K562 (cell line): ENCODE results near the gene PRDM2. TPM values are rescaled to one million over a fixed set of nuclear protein-coding genes. Genes with fewer than 3 reads are reported as not detected.
A peak's percentile ranks its signal among the peaks of the same experiment; 100 is the strongest.

Source experiments
- ATAC-seq: fragments of 200-7000 bp; cut with Tn5 transposase; 3 replicates; pipeline ENCODE4 v1.9.1; 2020; ENCODE audit warnings: moderate library complexity
- BruUV-seq: library from RNA; stranded (reverse); fragments of 400-500 nt; replicated peaks from 2 replicates; lab custom pipeline; 2021; lab: Mats Ljungman, UMichigan
- CTCF ChIA-PET: fragments of 300-600 bp; formaldehyde crosslinking; extraction: SDS; loops from one replicate; lab custom pipeline; 2021; ENCODE audit warnings: low intra/inter-chr PET ratio; lab: Yijun Ruan, JAX
- POLR2A ChIA-PET: fragments of 300-600, 350-650 bp; sonication (Branson Sonifier 250); formaldehyde crosslinking; extraction: SDS; loops from one replicate; lab custom pipeline; 2021; ENCODE audit warnings: antibody characterized with exemption, inconsistent platforms; lab: Yijun Ruan, JAX
- DNase-seq, 4 experiments: peaks; one replicate each; pipeline versions ENCODE4 v3.0.0 to v3.0.0-alpha.2; 2011 to 2018; ENCODE audit warnings: low spot score in 3 of 4, mixed read lengths in 3 of 4; ENCODE audit errors: extremely low read depth in 1 of 4
- FAIRE-seq: peaks from 2 replicates; lab custom pipeline; 2011; peaks lifted over from hg19 to GRCh38; lab: Jason Lieb, UNC
- H2AFZ ChIP-seq: 2 replicates; pipeline ENCODE4 v1.6.0; 2011; ENCODE audit warnings: low read depth, low read length, control low read depth, inconsistent platforms
- H3K27ac ChIP-seq: fragments of 200-600 bp; 3 replicates; pipeline ENCODE4 v1.8.0; 2011; ENCODE audit warnings: low read depth, mild to moderate bottlenecking, control low read depth, inconsistent platforms, low read length, moderate library complexity, mixed read lengths; ENCODE audit errors: extremely low read depth
- H3K27me3 ChIP-seq, 2 experiments: fragments of 300-600 bp in 1 of 2; 2 replicates in 1 of 2; 3 replicates in 1 of 2; pipeline versions ENCODE4 v1.6.0 to v1.8.0; 2011; ENCODE audit warnings: inconsistent platforms in 2 of 2, low read length in 2 of 2, mild to moderate bottlenecking in 1 of 2, mixed read lengths in 1 of 2, moderate library complexity in 1 of 2; ENCODE audit not compliant: control insufficient read depth in 2 of 2, insufficient read depth in 2 of 2
- H3K36me3 ChIP-seq: fragments of 300-600 bp; 3 replicates; pipeline ENCODE4 v1.8.0; 2011; ENCODE audit warnings: mild to moderate bottlenecking, low read length, inconsistent platforms; ENCODE audit not compliant: control insufficient read depth, insufficient read depth
- H3K4me1 ChIP-seq, 2 experiments: fragments of 200-600 bp in 1 of 2; replicated peaks in 1 of 2; 2 replicates in 1 of 2; 3 replicates in 1 of 2; pipeline versions ENCODE4 v1.5.1 to v1.8.0; 2011; ENCODE audit warnings: inconsistent platforms in 2 of 2, low read length in 2 of 2, mild to moderate bottlenecking in 1 of 2, mixed read lengths in 1 of 2, moderate library complexity in 1 of 2; ENCODE audit not compliant: control insufficient read depth in 2 of 2, insufficient read depth in 2 of 2
- H3K4me2 ChIP-seq: 2 replicates; pipeline ENCODE4 v1.6.1; 2011; ENCODE audit warnings: low read length, control low read depth, inconsistent platforms, mixed read lengths; ENCODE audit not compliant: insufficient read depth
- H3K4me3 ChIP-seq: fragments of 200-600 bp; sonication (generic), shearing (Covaris generic); 2 replicates; pipeline ENCODE4 v1.5.1; 2016; ENCODE audit warnings: control low read depth, inconsistent platforms
- H3K79me2 ChIP-seq: fragments of 200-600 bp; 3 replicates; pipeline ENCODE4 v1.8.0; 2011; ENCODE audit warnings: low read length, inconsistent platforms; ENCODE audit not compliant: control insufficient read depth, insufficient read depth
- H3K9ac ChIP-seq, 2 experiments: 2 replicates each; pipeline versions ENCODE4 v1.6.0 to v1.6.1; 2011; ENCODE audit warnings: low read depth in 2 of 2, low read length in 2 of 2, control low read depth in 1 of 2, inconsistent platforms in 1 of 2, mild to moderate bottlenecking in 1 of 2, mixed read lengths in 1 of 2; ENCODE audit not compliant: insufficient read depth in 1 of 2
- H3K9me1 ChIP-seq: one replicate; pipeline ENCODE4 v1.6.0; 2011; ENCODE audit warnings: inconsistent platforms, mild to moderate bottlenecking, low read length, moderate library complexity; ENCODE audit not compliant: control insufficient read depth, insufficient read depth
- H3K9me3 ChIP-seq: replicated peaks from 2 replicates; pipeline ENCODE4 v1.5.1; 2011; ENCODE audit warnings: low read depth, low read length, inconsistent platforms; ENCODE audit not compliant: control insufficient read depth, insufficient read depth
- H4K20me1 ChIP-seq: replicated peaks from 2 replicates; pipeline ENCODE4 v1.6.1; 2011; ENCODE audit warnings: low read length, inconsistent platforms, mixed read lengths; ENCODE audit not compliant: control insufficient read depth, insufficient read depth
- BRD9 ChIP-seq: fragments of 450-650 bp; IDR thresholded peaks from 2 replicates; pipeline ENCODE4 v1.6.1; 2018; ENCODE audit warnings: low read depth; ENCODE audit not compliant: partially characterized antibody
- MYC ChIP-seq, 2 experiments: fragments of 250-450 bp in 1 of 2; sonication (Bioruptor Pico) in 1 of 2; IDR thresholded peaks; 2 replicates each; pipeline versions ENCODE4 v1.5.1 to v1.6.1; 2012 to 2021; ENCODE audit warnings: low read depth in 2 of 2, borderline replicate concordance in 1 of 2, improper control_type of control experiment in 1 of 2, low read length in 1 of 2, mild to moderate bottlenecking in 1 of 2, moderate library complexity in 1 of 2
- SLC30A9 ChIP-seq: fragments of 250-450 bp; sonication (Bioruptor Pico); IDR thresholded peaks from 2 replicates; pipeline ENCODE4 v1.8.0; 2022; ENCODE audit warnings: mild to moderate bottlenecking, moderate library complexity
- ZNF146 ChIP-seq: IDR thresholded peaks from one replicate; pipeline ENCODE4 v1.6.1; 2018; ENCODE audit warnings: missing compliant biosample characterization; ENCODE audit not compliant: unreplicated experiment
- WGBS: fragments of 100-300 bp; shearing (Covaris generic); methylation state at CpG from one replicate; pipeline ENCODE4 v1.1.6; 2016; ENCODE audit warnings: low coverage, mixed read lengths; ENCODE audit not compliant: insufficient coverage; ENCODE audit errors: missing lambda C conversion rate; 5-methylcytosine and 5-hydroxymethylcytosine counted together
- in situ Hi-C: fragments of 300-500 bp; cut with MboI; formaldehyde crosslinking; loops from 4 replicates; pipeline ENCODE4 v1.15.0; 2018; ENCODE audit warnings: inconsistent platforms, mixed read lengths
- intact Hi-C: fragments of 100-400 bp; cut with micrococcal nuclease; formaldehyde crosslinking; loops from 2 replicates; pipeline ENCODE4 v1.14.2; 2022
- polyA plus RNA-seq, 8 experiments: library from polyadenylated mRNA; depleted of rRNA in 4 of 8; stranded (reverse) in 5 of 8; unstranded in 3 of 8; fragments of >200 nt; fragmentation: Nextera tagmentation in 2 of 8; fragmentation: Illumina TruSeq in 1 of 8; extraction: Ambion mirVana in 2 of 8; extraction: Trizol in 1 of 8; gene quantifications; 2 replicates each; pipeline versions ENCODE4 v1.2.1 to v1.2.3, GENCODE V29; 2011 to 2014; ENCODE audit warnings: inconsistent platforms in 1 of 8, missing spikeins in 1 of 8
- total RNA-seq, 7 experiments: library from RNA; depleted of rRNA in 6 of 7; stranded (reverse); fragments of >200 nt in 6 of 7; fragmentation: Illumina TruSeq in 2 of 7; extraction: Trizol in 2 of 7; gene quantifications; 2 replicates each; pipeline versions ENCODE4 v1.2.1 to v1.2.3, GENCODE V29; 2011 to 2021; ENCODE audit warnings: low replicate concordance in 1 of 7
- TF ChIP-seq, protein P1 (sequence below), 2 experiments: fragments of 150-350 bp in 1 of 2; IDR thresholded peaks; 2 replicates each; pipeline ENCODE4 v1.6.1; 2012 to 2016; ENCODE audit warnings: low read depth in 2 of 2, low read length in 2 of 2, mild to moderate bottlenecking in 1 of 2, moderate library complexity in 1 of 2
- TF ChIP-seq, protein P2 (sequence below): sonication (generic); formaldehyde crosslinking; IDR thresholded peaks from 2 replicates; pipeline ENCODE4 v1.5.0; 2020; ENCODE audit warnings: missing genetic modification reagents

The PRDM2 gene
- total and polyA plus RNA-seq, 9 of the 15 experiments (the other 6 are each of a cell fraction or from before 2014, with no cell fraction given): 5.4 to 27.6 (median 12.5) TPM

DNA sequence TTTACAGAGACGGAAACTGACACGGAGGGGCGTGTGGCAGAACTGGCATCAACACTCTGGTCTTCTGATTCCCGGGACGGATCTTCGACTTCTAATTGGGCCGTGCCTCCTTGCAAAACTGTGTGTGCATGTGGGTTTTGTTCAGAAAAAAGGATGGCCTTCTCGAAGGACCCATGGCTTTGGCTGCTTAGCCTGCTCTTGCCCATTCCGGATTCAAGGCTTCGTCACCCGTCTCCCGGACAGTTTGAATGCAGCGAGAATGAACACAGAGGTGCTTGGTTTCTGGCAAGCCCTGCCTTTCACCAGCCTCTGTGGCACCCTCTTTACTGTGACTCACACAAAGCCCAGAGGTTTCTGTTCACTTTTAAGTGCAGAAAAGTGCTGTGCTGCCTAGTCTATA lies 120.1 kb downstream of the PRDM2 start (continued):
- TF ChIP-seq SLC30A9 (CRISPR knock-in tag) (no peak), ZNF146 (CRISPR knock-in tag) (no peak), MYC (IDR thresholded peaks at IDR 0.05; ENCODE audit: low read depth, low read length) (no peak), MYC (CRISPR knock-in tag; IDR thresholded peaks at IDR 0.05; ENCODE audit: borderline replicate concordance, low read depth) (no peak)
- TF ChIP-seq, protein P1, sequence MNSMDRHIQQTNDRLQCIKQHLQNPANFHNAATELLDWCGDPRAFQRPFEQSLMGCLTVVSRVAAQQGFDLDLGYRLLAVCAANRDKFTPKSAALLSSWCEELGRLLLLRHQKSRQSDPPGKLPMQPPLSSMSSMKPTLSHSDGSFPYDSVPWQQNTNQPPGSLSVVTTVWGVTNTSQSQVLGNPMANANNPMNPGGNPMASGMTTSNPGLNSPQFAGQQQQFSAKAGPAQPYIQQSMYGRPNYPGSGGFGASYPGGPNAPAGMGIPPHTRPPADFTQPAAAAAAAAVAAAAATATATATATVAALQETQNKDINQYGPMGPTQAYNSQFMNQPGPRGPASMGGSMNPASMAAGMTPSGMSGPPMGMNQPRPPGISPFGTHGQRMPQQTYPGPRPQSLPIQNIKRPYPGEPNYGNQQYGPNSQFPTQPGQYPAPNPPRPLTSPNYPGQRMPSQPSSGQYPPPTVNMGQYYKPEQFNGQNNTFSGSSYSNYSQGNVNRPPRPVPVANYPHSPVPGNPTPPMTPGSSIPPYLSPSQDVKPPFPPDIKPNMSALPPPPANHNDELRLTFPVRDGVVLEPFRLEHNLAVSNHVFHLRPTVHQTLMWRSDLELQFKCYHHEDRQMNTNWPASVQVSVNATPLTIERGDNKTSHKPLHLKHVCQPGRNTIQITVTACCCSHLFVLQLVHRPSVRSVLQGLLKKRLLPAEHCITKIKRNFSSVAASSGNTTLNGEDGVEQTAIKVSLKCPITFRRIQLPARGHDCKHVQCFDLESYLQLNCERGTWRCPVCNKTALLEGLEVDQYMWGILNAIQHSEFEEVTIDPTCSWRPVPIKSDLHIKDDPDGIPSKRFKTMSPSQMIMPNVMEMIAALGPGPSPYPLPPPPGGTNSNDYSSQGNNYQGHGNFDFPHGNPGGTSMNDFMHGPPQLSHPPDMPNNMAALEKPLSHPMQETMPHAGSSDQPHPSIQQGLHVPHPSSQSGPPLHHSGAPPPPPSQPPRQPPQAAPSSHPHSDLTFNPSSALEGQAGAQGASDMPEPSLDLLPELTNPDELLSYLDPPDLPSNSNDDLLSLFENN (IDR thresholded peaks at IDR 0.05; ENCODE audit: low read depth in 2 of 2, low read length in 2 of 2): no peak

DNA sequence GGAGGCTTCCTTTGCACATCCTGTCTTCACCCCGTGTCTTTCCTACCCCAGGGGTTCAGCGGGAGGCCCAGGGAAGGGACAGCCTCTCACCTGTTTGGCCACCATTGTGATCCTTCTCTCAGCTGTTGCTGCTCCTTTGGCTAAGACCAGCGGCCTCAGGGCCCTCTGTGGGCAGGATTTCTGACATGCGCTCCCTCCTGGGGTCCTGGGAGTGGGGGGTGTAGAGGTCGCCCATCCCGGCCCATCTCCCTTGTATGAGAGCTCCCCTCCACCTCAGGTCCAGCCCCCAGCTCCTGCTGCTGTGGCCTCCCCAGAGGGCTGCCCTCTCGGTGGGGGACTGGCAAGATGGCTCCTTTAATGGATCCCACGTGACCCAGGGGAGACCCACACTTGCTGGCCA lies 120.5 kb downstream of the PRDM2 start:
- POLR2A ChIA-PET: interaction anchor here (1.0 to 1.5 kb wide), 2 partner anchors 9 to 22 kb away, joined by 4 read pairs; no protein-coding TSS in a partner anchor

More for the DNA sequence above, 120.5 kb downstream of the PRDM2 start:
- Histone ChIP-seq H3K27me3 (peaks cover 10 to 42% of the 10 kb centered on the region in 2 experiments; a peak in 4 of 5 replicates), H4K20me1 (no peaks in the 10 kb centered on the region; the same call in 1 of the 2 replicates), H3K9ac (no peak overlapping the region), H3K4me3 (no peak overlapping the region), H2AFZ (no peak overlapping the region), H3K9me3 (no peaks in the 10 kb centered on the region), H3K4me1 (peaks cover 0 to 3% of the 10 kb centered on the region in 2 experiments; a peak in 2 of 5 replicates), H3K79me2 (no peaks in the 10 kb centered on the region), H3K36me3 (no peaks in the 10 kb centered on the region), H3K9me1 (no peaks in the 10 kb centered on the region), H3K4me2 (no peak overlapping the region), H3K27ac (no peak overlapping the region)
- no peak for DNase-seq
- no TSS peak for BruUV-seq
- FAIRE-seq: no peak
- intact Hi-C loops: no loop called here
- ATAC-seq: no peak
- 20% methylated on average over 8 of the region's 8 CpGs for WGBS
- CTCF ChIA-PET: no interaction called here
- in situ Hi-C loops: no loop called here
- no peak for TF ChIP-seq BRD9
- TF ChIP-seq, protein P2, sequence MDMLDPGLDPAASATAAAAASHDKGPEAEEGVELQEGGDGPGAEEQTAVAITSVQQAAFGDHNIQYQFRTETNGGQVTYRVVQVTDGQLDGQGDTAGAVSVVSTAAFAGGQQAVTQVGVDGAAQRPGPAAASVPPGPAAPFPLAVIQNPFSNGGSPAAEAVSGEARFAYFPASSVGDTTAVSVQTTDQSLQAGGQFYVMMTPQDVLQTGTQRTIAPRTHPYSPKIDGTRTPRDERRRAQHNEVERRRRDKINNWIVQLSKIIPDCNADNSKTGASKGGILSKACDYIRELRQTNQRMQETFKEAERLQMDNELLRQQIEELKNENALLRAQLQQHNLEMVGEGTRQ (CRISPR knock-in tag): 0 out of 2 replicates have a peak, but pooled peaks have one; percentile 16
